ENCODE results near the gene FARSB. TPM values are rescaled to one million over a fixed set of nuclear protein-coding genes. Genes with fewer than 3 reads are reported as not detected.

FARSB gene
- total RNA-seq, 1 donor from 2014 or later = 49.8 TPM

GRCh38 chr2:222683805-222684204 is 27.9 kb upstream of the FARSB start:
- no peak for DNase-seq (ENCODE audit: low spot score)
- Mint-ChIP-seq H3K4me3 (ENCODE audit: low read depth) (no peak overlapping the region), H3K27me3 (ENCODE audit: low read depth) (peaks cover 42% of the 10 kb centered on the region), H3K4me1 (ENCODE audit: low read depth) (peaks cover 8% of the 10 kb centered on the region), H3K9me3 (no peaks in the 10 kb centered on the region), H3K36me3 (ENCODE audit: low read depth) (no peaks in the 10 kb centered on the region), H3K27ac (no peak overlapping the region)
- intact Hi-C loops (cut with micrococcal nuclease) = no loop called here

DNA sequence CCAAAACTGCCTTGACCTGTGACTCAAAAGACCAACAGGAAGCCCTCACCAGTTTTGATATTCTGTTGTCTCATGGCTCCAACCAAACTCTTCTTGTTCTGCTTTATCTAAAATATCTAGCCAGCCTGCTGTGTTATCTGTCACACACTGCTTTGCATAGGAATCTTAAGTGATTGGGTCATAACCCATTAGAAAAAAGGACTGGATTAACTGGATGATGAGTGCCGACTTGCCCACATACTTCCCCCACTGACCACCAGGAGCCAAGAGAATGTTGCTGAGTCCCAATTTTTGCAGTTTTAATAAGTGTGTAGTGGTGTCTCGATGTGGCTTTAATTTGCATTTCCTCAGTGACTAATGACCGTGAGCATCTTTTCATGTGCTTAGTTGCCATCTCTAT is 22.1 kb upstream of the FARSB start:
- Mint-ChIP-seq H3K27me3 (ENCODE audit: low read depth) (peaks cover 66% of the 10 kb centered on the region), H3K36me3 (ENCODE audit: low read depth) (no peaks in the 10 kb centered on the region), H3K9me3 (no peaks in the 10 kb centered on the region), H3K27ac (no peak overlapping the region), H3K4me1 (ENCODE audit: low read depth) (no peaks in the 10 kb centered on the region), H3K4me3 (ENCODE audit: low read depth) (no peak overlapping the region)
- DNase-seq (ENCODE audit: low spot score) = no peak
- intact Hi-C loops (cut with micrococcal nuclease) = no loop called here

DNA sequence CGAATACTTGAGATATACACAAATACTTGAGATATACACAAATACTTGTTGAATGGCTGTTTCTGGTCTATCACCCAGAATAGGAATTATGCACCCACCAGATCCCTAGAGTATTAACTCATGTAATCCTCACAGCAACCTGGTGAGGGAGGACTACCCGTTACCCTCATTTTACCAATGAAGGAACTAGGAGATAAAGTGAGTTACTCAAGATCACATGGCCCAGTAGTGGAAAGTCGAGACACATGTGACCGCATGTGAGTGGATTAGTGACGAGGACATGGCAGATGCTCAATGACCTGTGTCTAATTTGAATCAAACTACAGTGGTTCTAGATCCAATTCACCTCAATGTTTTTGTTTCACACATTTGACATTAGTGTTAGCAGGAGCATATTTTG is 18.0 kb upstream of the FARSB start:
- H3K27ac Mint-ChIP-seq = no peak overlapping the region
- H3K4me3 Mint-ChIP-seq (ENCODE audit: low read depth) = no peak overlapping the region
- DNase-seq (ENCODE audit: low spot score) = no peak
- H3K9me3 Mint-ChIP-seq = no peaks in the 10 kb centered on the region
- peaks cover 11% of the 10 kb centered on the region for H3K4me1 Mint-ChIP-seq (ENCODE audit: low read depth)
- H3K27me3 Mint-ChIP-seq (ENCODE audit: low read depth) = peaks cover 70% of the 10 kb centered on the region
- intact Hi-C loops (cut with micrococcal nuclease) = no loop called here
- no peaks in the 10 kb centered on the region for H3K36me3 Mint-ChIP-seq (ENCODE audit: low read depth)

GRCh38 chr2:222673273-222673672 is 17.4 kb upstream of the FARSB start:
- H3K4me3 Mint-ChIP-seq (ENCODE audit: low read depth) = no peak overlapping the region
- no peak for DNase-seq (ENCODE audit: low spot score)
- intact Hi-C loops (cut with micrococcal nuclease) = no loop called here
- peaks cover 11% of the 10 kb centered on the region for H3K4me1 Mint-ChIP-seq (ENCODE audit: low read depth)
- no peaks in the 10 kb centered on the region for H3K36me3 Mint-ChIP-seq (ENCODE audit: low read depth)
- no peak overlapping the region for H3K27ac Mint-ChIP-seq
- peaks cover 71% of the 10 kb centered on the region for H3K27me3 Mint-ChIP-seq (ENCODE audit: low read depth)
- H3K9me3 Mint-ChIP-seq = no peaks in the 10 kb centered on the region

- Mint-ChIP-seq H3K4me3 (ENCODE audit: low read depth) (peak overlapping the region; percentile 13), H3K27me3 (ENCODE audit: low read depth) (peaks cover 69% of the 10 kb centered on the region), H3K4me1 (ENCODE audit: low read depth) (peaks cover 11% of the 10 kb centered on the region), H3K9me3 (no peaks in the 10 kb centered on the region), H3K36me3 (ENCODE audit: low read depth) (no peaks in the 10 kb centered on the region), H3K27ac (no peak overlapping the region)
- intact Hi-C loops (cut with micrococcal nuclease) = no loop called here
- no peak for DNase-seq (ENCODE audit: low spot score)
Observed at GRCh38 chr2:222672068-222672401, 16.1 kb upstream of the FARSB start.

- no peak for DNase-seq (ENCODE audit: low spot score)
- no peaks in the 10 kb centered on the region for H3K36me3 Mint-ChIP-seq (ENCODE audit: low read depth)
- peaks cover 73% of the 10 kb centered on the region for H3K27me3 Mint-ChIP-seq (ENCODE audit: low read depth)
Observed at GRCh38 chr2:222671259-222672067, 15.6 kb upstream of the FARSB start, which contains the start of gene MOGAT1. TSS of gene MOGAT1 (plus strand) at chr2:222671658. CDS start at chr2:222671786, 128 bp downstream.

GRCh38 chr2:222670191-222671038 is 14.5 kb upstream of the FARSB start:
- Mint-ChIP-seq H3K9me3 (no peaks in the 10 kb centered on the region), H3K27me3 (ENCODE audit: low read depth) (peaks cover 80% of the 10 kb centered on the region), H3K27ac (no peak overlapping the region), H3K4me1 (ENCODE audit: low read depth) (peaks cover 11% of the 10 kb centered on the region), H3K4me3 (ENCODE audit: low read depth) (no peak overlapping the region), H3K36me3 (ENCODE audit: low read depth) (no peaks in the 10 kb centered on the region)
- intact Hi-C loops (cut with micrococcal nuclease) = no loop called here
- DNase-seq (ENCODE audit: low spot score) = no peak

More at GRCh38 chr2:222671259-222672067, 15.6 kb upstream of the FARSB start, which contains the start of gene MOGAT1:
- Mint-ChIP-seq H3K9me3 (no peaks in the 10 kb centered on the region), H3K27ac (no peak within 1 kb of the TSS), H3K4me1 (ENCODE audit: low read depth) (peaks cover 11% of the 10 kb centered on the region), H3K4me3 (ENCODE audit: low read depth) (peak within 1 kb of the TSS; percentile 13)
- intact Hi-C loops (cut with micrococcal nuclease) = no loop called here

GRCh38 chr2:222669353-222669752 is 13.5 kb upstream of the FARSB start:
- Mint-ChIP-seq H3K4me1 (ENCODE audit: low read depth) (peaks cover 11% of the 10 kb centered on the region), H3K36me3 (ENCODE audit: low read depth) (no peaks in the 10 kb centered on the region), H3K9me3 (no peaks in the 10 kb centered on the region), H3K27ac (no peak overlapping the region), H3K27me3 (ENCODE audit: low read depth) (peaks cover 75% of the 10 kb centered on the region), H3K4me3 (ENCODE audit: low read depth) (no peak overlapping the region)
- no peak for DNase-seq (ENCODE audit: low spot score)
- intact Hi-C loops (cut with micrococcal nuclease) = no loop called here

- no peak overlapping the region for H3K27ac Mint-ChIP-seq
- H3K36me3 Mint-ChIP-seq (ENCODE audit: low read depth) = no peaks in the 10 kb centered on the region
- H3K4me3 Mint-ChIP-seq (ENCODE audit: low read depth) = no peak overlapping the region
- no peaks in the 10 kb centered on the region for H3K9me3 Mint-ChIP-seq
- intact Hi-C loops (cut with micrococcal nuclease) = no loop called here
- H3K4me1 Mint-ChIP-seq (ENCODE audit: low read depth) = peaks cover 11% of the 10 kb centered on the region
- DNase-seq (ENCODE audit: low spot score) = no peak
- H3K27me3 Mint-ChIP-seq (ENCODE audit: low read depth) = peaks cover 70% of the 10 kb centered on the region
Observed at GRCh38 chr2:222668494-222669154, 12.7 kb upstream of the FARSB start.

GRCh38 chr2:222663479-222663878 is 7.6 kb upstream of the FARSB start:
- no peak overlapping the region for H3K4me3 Mint-ChIP-seq (ENCODE audit: low read depth)
- H3K27ac Mint-ChIP-seq = no peak overlapping the region
- intact Hi-C loops (cut with micrococcal nuclease) = no loop called here
- H3K27me3 Mint-ChIP-seq (ENCODE audit: low read depth) = peaks cover 27% of the 10 kb centered on the region
- DNase-seq (ENCODE audit: low spot score) = no peak
- H3K9me3 Mint-ChIP-seq = no peaks in the 10 kb centered on the region
- no peaks in the 10 kb centered on the region for H3K36me3 Mint-ChIP-seq (ENCODE audit: low read depth)
- H3K4me1 Mint-ChIP-seq (ENCODE audit: low read depth) = no peaks in the 10 kb centered on the region

GRCh38 chr2:222656526-222657446 is 894 bp upstream of the FARSB start:
- no peaks in the 10 kb centered on the region for H3K9me3 Mint-ChIP-seq
- intact Hi-C loops (cut with micrococcal nuclease) = loop anchor here (2.0 to 10.0 kb wide), 3 partner anchors 232 to 1298 kb away; partner anchors contain the start of genes MRPL44 and SGPP2
- DNase-seq (ENCODE audit: low spot score) = no peak
- H3K27me3 Mint-ChIP-seq (ENCODE audit: low read depth) = no peaks in the 10 kb centered on the region
- peaks cover 17% of the 10 kb centered on the region for H3K36me3 Mint-ChIP-seq (ENCODE audit: low read depth)
- H3K27ac Mint-ChIP-seq = peak overlapping the region; percentile 93
- H3K4me1 Mint-ChIP-seq (ENCODE audit: low read depth) = peaks cover 34% of the 10 kb centered on the region
- H3K4me3 Mint-ChIP-seq (ENCODE audit: low read depth) = peak overlapping the region; percentile 98

GRCh38 chr2:222653280-222653679 is 2.6 kb downstream of the FARSB start:
- H3K4me3 Mint-ChIP-seq (ENCODE audit: low read depth) = peak overlapping the region; percentile 80
- peaks cover 49% of the 10 kb centered on the region for H3K4me1 Mint-ChIP-seq (ENCODE audit: low read depth)
- no peaks in the 10 kb centered on the region for H3K27me3 Mint-ChIP-seq (ENCODE audit: low read depth)
- DNase-seq (ENCODE audit: low spot score) = no peak
- intact Hi-C loops (cut with micrococcal nuclease) = loop anchor here (10.0 kb wide), 2 partner anchors 228 to 1302 kb away; partner anchors contain the start of genes MRPL44 and SGPP2
- H3K36me3 Mint-ChIP-seq (ENCODE audit: low read depth) = peaks cover 33% of the 10 kb centered on the region
- no peaks in the 10 kb centered on the region for H3K9me3 Mint-ChIP-seq
- peak overlapping the region; percentile 83 for H3K27ac Mint-ChIP-seq
